GM18498 (cell line): ENCODE measurements around the gene CALY.

Source experiments
- ATAC-seq: cut with Tn5 transposase; IDR thresholded peaks from one replicate; pipeline ENCODE4 v1.9.1; 2021; ENCODE audit warnings: mild to moderate bottlenecking, moderate library complexity; ENCODE audit not compliant: unreplicated experiment

Gene CALY

GRCh38 chr10:133312769-133313145, 23.9 kb downstream of the CALY start:
- no peak for ATAC-seq

GRCh38 chr10:133312016-133312768, 24.5 kb downstream of the CALY start:
- ATAC-seq: no peak

GRCh38 chr10:133311570-133311969, 25.1 kb downstream of the CALY start:
- ATAC-seq: no peak

GRCh38 chr10:133310789-133311188, 25.9 kb downstream of the CALY start:
- no peak for ATAC-seq

DNA sequence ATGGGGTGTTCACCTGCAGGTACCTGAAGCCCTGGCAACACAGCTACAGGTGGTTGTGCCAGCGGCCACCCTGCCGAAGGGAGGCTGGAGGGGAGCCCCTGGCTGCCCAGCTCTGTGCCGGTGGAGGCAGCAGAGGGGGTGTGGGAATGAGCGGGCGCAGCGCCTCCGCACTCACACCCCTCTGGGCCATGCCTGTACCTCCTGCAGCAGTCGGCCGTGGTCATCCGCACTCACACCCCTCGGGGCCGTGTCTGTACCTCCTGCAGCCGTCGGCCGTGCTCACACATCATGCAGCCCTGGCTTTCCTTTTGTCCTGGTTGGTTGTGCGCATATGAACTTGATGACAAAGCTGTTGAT, 26.3 kb downstream of the CALY start:
- no peak for ATAC-seq

DNA sequence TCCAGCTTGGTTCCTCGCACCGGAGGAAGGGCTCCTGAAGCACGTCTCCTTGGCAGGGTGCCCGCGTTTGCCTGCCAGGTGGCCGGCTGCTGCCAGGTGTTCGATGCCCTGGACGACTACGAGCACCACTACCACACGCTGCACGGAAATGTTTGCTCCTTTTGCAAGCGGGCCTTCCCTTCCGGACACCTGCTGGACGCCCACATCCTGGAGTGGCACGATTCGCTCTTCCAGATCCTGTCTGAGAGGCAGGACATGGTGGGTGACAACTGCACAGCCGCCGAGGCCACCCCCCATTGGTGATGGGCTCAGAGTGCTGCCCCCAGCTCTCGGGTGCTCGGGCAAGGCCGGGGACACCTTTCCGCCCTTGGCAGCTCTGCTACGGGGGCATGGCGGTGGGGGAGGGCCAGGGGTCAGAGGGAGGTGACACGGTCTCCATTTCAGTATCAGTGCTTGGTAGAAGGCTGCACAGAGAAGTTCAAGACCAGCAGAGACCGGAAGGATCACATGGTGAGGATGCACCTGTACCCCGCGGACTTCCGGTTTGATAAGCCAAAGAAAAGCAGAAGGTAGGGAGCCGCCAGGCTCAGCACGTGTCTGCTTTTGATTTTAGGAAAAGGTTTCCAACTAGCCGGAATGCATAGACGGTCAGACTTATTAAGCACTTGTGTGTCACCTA, 26.8 kb downstream of the CALY start:
- ATAC-seq: no peak

DNA sequence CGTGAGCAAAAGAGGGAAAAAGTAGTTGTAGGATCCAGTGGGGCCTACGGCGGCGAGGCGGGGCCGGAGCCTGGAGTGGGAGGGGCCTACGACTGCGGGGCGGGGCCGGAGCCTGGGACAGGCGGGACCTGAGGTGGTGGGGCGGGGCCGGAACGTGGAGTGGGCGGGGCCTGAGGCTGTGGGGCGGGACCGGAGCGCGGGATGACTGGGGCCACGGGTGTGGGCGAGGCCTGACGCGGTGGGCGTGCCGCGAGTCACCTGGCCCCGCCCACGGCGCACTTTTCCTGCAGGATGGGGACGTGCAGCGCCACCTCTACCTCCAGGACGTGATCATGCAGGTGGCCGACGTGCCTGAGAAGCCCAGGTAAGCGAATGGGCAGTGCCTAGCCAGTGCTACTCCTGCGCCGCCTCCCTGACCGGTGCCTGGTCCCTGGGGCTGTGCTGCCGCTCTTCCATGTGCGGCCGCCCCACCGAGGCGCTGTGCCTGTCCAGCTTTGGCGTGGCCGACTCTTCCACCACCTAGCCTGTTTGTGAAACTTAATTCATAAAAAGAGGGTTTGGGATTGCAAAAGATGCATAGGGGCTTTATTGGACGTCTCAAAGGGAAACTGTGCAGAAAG, 27.5 kb downstream of the CALY start:
- ATAC-seq: peak; percentile 80

DNA sequence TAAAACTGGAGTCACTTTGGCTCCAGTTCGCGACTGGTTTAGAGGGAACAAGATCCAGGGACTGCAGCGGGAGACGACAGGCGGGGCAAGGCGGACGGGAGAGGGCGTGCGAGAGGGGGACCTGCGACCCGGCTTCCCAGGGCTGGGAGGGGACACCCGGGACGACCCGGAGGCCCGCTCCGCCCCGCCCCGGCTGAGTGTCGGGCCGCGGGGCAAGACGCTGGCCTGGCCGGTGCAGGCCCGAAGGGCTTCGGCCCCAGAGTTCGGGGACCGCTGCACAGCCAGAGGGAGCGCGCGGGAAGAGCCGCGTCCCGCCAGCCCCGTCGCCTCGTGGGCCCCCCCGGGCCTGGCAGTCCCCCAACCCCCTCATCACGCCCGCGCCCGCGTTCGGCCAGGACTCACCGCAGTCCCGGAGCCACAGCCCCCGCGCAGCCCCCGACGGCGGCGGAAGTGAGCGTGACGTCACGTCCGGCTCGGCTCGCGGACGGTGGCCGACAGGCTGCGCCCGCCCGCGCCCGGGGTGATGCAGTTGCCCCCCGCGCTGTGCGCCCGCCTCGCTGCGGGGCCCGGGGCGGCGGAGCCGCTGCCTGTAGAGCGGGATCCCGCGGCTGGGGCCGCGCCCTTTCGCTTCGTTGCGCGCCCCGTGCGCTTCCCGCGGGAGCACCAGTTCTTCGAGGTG, 28.1 kb downstream of the CALY start, which contains the start of the genes TUBGCP2 and ZNF511:
TUBGCP2 (minus strand) TSS at position 452 of the 679 bp plus-strand sequence. CDS start 5,931 bp downstream, outside the sequence.
ZNF511 (plus strand) TSS at position 494 of the 679 bp plus-strand sequence; CDS start at position 524, 30 bp downstream.
- peak; percentile 83 for ATAC-seq

DNA sequence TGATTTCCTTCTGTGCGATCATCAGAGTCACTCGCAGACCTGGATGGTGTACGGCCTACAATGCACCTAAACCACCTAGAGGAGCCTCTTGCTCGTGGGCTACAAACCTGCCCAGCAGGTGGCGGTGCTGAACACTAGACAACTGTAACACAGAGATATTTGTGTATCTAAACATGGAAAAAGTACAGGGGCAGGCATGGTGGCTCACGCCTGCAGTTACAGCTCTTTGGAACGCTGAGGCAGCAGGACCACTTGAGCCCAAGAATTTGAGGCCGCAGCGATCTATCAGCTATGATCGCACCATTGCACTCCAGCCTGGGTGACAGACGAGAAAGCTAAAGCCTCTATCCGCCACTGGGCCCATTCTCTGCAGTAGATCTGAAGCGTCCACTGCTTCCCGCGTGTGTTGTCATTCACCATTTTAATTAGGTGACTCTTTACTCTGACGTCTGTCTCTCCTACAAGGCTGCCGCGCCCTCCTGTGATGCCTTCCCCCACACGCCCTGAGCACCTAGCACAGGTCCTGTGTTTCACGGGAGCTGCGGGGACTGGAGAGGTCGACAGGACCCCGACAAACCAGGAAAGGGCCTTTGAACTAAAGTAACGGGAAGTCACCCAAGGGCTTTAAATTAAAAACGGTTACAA, 28.8 kb downstream of the CALY start:
- ATAC-seq: peak; percentile 34

GRCh38 chr10:133306941-133307379, 29.7 kb downstream of the CALY start:
- ATAC-seq: no peak

- ATAC-seq: no peak
These were observed 30.6 kb downstream of the CALY start for GRCh38 chr10:133306097-133306476.

DNA sequence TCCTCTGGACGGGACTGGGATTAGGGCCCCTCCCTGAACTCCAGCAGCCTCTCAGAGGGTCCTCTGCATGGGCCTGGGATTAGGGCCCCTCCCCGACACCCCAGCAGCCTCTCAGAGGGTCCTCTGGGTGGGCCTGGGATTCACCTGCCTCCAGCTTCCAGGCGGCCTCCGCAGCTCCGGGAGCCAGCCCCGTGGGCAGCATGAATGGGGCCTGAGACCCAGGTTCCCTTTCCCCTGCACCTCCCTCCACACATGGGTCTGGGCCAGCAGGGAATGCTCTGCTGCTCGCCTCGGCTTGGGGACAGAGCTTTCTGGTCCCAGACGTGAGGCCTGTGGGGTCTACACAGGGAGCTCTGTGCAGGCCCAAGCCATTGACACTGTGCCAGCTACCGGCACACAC, 33.5 kb downstream of the CALY start:
- ATAC-seq: no peak

- ATAC-seq: no peak
These were observed 34.5 kb downstream of the CALY start for GRCh38 chr10:133302230-133302629.

- no peak for ATAC-seq
These were observed 37.0 kb downstream of the CALY start for GRCh38 chr10:133299738-133300137.

GRCh38 chr10:133299224-133299623, 37.5 kb downstream of the CALY start:
- ATAC-seq: no peak

DNA sequence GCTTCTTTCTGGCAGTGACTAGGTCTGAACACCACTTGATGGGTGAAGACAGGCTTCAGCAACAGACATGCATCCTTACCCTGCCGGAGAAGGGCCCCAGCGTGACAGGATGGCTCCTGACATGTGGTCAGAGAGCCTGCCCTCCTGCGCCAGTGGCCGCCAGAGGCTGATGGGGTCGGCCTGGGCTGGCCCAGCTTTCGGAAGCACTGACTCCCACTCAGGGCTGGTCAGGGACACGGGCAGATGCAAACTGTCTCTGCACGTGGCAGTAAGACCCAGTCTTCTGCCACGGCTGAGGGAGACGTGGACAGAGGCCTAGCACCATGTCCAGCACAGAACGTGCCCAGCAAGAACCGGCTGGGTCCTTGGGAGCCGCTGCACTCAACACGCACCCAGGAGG, 38.2 kb downstream of the CALY start:
- ATAC-seq: no peak

DNA sequence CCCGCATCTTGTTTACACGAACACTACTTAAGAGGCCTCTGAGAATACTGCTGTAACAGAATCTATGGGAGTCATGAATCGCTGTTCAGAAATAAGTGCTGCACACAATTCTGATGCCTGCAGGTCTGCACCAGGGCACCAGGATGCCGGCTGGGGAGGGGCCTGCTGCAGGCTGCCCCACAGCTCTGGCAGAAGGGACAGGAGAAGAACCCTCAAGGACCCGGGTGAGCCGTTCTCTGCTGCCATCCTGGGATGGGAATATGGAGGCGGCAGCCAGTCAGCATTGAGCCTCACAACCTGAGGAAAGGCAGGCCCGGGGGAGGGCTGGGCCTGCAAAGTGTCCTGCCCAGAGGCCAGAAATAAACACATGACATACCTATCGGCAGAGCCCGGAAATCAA, 39.2 kb downstream of the CALY start:
- ATAC-seq: no peak

DNA sequence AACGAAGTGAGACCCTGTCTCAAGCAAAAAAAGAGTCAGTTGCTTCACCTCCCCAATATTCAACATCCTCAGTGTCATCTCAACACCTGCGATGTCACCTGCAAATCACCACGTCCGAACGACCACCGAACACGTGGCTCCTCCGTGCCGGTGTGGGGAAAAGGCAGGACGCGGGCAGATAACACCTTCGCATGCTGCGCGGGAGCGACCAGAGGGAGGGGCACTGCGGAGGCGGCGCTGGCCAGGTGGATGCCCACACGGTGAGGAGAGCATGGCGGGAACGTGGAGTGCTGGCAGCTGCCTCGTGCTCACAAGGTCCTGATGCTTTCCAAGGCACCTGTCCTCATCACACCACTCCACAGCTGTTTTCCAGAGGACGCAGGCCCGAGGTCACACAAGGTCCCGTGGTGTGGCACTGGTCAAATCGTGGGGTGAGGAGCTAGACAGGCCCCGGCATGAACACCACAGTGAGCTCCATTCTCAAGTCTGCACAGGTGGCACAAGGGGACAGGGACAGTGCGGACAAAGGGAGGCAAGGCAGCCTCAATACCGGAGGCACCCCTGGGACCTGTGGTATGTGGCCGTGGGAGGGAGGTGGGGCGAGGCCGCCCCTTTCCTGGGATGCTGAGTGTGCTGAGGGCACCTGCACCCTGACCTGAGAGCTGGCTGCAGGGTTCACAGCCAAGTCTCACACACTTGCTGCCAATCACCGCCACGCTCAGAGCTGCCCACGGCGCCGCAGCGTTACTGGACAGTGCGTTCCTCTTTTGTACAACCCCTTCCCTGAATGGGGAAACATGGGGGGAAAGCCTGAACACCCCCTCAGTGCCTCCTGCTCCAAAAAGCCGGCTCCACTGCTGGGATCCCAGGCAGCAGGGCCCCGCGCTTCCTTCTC, 41.0 kb downstream of the CALY start:
- ATAC-seq: no peak

DNA sequence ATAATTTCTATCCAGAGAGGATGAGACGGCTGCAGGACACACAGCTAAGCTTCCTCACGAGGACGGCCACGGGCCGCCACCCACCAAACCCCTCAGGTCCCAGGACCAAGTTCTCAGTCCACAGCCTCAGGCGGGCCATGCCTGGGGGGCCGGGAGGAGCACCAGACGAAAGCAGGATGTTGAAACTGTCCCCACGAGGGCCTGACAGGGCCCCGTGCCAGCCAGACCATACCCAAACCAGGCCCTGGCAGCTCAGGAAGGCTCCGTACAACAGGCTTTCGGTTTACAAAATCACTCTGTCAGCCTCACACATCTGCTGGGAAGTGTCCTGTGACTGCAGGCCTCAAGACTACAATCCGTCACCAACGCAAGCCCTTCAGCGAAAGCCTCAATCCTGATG, 42.5 kb downstream of the CALY start:
- no peak for ATAC-seq

DNA sequence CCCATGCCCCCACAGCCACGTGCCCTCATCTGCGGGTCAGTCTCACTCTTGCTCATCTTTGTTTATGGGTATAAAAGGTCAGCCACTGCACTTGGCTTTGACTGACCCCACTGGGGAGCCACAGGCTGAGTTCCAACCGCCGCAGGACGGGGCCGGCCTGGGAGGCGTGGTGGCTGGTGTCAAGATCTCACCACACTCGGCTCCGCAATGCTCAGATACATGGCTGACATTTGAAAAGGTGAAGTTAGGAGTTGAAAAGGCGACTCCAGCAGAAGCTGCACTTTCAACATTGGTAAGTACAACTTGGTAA, 42.9 kb downstream of the CALY start:
- ATAC-seq: no peak
